Measurements from ENCODE around the gene SNX4.

DNA sequence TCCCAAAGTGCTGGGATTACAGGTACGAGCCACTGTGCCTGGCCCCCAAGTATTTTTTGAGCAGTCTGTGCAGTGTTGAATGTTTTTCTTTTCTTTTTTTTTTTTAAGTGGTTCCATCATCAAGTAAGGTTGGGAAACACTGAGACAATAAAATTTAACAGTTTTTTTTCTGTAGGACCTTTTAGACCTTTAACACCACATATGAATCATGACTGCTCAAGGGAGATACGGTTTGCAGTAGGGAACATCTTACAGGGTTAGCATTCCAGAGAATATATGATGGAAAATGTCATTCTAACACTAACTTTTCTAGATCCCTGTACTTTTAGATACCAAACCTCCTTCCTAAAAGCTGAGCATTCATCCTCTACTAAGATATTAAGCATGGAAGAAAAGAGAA, 41.7 kb downstream of the SNX4 start:
- TF ChIP-seq, protein P1, sequence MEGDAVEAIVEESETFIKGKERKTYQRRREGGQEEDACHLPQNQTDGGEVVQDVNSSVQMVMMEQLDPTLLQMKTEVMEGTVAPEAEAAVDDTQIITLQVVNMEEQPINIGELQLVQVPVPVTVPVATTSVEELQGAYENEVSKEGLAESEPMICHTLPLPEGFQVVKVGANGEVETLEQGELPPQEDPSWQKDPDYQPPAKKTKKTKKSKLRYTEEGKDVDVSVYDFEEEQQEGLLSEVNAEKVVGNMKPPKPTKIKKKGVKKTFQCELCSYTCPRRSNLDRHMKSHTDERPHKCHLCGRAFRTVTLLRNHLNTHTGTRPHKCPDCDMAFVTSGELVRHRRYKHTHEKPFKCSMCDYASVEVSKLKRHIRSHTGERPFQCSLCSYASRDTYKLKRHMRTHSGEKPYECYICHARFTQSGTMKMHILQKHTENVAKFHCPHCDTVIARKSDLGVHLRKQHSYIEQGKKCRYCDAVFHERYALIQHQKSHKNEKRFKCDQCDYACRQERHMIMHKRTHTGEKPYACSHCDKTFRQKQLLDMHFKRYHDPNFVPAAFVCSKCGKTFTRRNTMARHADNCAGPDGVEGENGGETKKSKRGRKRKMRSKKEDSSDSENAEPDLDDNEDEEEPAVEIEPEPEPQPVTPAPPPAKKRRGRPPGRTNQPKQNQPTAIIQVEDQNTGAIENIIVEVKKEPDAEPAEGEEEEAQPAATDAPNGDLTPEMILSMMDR (IDR thresholded peaks at IDR 0.05; ENCODE audit: insufficient read depth, low read length): no peak
- TF ChIP-seq GABPA (IDR thresholded peaks at IDR 0.05; ENCODE audit: low read depth) (no peak), POLR2AphosphoS5 (IDR thresholded peaks at IDR 0.05; ENCODE audit: low read depth) (no peak), SPI1 (IDR thresholded peaks at IDR 0.05; ENCODE audit: borderline replicate concordance, low read depth) (no peak)
- TF ChIP-seq, protein P2, sequence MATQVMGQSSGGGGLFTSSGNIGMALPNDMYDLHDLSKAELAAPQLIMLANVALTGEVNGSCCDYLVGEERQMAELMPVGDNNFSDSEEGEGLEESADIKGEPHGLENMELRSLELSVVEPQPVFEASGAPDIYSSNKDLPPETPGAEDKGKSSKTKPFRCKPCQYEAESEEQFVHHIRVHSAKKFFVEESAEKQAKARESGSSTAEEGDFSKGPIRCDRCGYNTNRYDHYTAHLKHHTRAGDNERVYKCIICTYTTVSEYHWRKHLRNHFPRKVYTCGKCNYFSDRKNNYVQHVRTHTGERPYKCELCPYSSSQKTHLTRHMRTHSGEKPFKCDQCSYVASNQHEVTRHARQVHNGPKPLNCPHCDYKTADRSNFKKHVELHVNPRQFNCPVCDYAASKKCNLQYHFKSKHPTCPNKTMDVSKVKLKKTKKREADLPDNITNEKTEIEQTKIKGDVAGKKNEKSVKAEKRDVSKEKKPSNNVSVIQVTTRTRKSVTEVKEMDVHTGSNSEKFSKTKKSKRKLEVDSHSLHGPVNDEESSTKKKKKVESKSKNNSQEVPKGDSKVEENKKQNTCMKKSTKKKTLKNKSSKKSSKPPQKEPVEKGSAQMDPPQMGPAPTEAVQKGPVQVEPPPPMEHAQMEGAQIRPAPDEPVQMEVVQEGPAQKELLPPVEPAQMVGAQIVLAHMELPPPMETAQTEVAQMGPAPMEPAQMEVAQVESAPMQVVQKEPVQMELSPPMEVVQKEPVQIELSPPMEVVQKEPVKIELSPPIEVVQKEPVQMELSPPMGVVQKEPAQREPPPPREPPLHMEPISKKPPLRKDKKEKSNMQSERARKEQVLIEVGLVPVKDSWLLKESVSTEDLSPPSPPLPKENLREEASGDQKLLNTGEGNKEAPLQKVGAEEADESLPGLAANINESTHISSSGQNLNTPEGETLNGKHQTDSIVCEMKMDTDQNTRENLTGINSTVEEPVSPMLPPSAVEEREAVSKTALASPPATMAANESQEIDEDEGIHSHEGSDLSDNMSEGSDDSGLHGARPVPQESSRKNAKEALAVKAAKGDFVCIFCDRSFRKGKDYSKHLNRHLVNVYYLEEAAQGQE (IDR thresholded peaks at IDR 0.05; ENCODE audit: insufficient replicate concordance, low read depth): no peak
